ENCODE measurements around the gene MYH10. TPM values are rescaled to one million over a fixed set of nuclear protein-coding genes. Genes with fewer than 3 reads are reported as not detected.
A peak's percentile ranks its signal among the peaks of the same experiment; 100 is the strongest.

MYH10 gene
- total RNA-seq, 1 donor from 2014 or later = 244 TPM

DNA sequence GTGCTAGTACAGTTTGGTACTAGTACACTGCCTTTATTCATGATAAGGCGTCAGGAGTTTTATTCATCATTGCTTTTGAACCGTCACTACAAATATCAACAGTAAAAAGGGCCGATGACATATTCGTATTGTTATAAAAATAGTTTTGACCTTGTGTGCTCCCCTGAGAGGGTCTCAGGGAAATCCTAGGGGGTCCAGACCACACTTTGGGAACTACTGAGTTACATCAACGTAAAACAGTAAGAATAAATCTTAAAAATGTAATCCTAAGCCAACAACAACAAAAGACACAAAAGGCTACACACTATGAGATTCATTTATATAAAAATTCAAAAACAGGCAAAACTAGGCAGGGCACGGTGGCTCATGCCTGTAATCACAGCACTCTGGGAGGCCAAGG, 11.2 kb downstream of the MYH10 start:
- no peaks in the 10 kb centered on the region for H3K27me3 Mint-ChIP-seq
- H3K9me3 Mint-ChIP-seq (ENCODE audit: low read depth) = peaks cover 10% of the 10 kb centered on the region
- no peak overlapping the region for H3K27ac Mint-ChIP-seq
- peaks cover 22% of the 10 kb centered on the region for H3K4me1 Mint-ChIP-seq (ENCODE audit: low read depth)
- H3K36me3 Mint-ChIP-seq (ENCODE audit: insufficient read depth) = peaks cover 52% of the 10 kb centered on the region
- no peak overlapping the region for H3K4me3 Mint-ChIP-seq (ENCODE audit: low read depth)
- DNase-seq (ENCODE audit: low spot score, unreplicated experiment) = no peak
- TF ChIP-seq, protein P1, sequence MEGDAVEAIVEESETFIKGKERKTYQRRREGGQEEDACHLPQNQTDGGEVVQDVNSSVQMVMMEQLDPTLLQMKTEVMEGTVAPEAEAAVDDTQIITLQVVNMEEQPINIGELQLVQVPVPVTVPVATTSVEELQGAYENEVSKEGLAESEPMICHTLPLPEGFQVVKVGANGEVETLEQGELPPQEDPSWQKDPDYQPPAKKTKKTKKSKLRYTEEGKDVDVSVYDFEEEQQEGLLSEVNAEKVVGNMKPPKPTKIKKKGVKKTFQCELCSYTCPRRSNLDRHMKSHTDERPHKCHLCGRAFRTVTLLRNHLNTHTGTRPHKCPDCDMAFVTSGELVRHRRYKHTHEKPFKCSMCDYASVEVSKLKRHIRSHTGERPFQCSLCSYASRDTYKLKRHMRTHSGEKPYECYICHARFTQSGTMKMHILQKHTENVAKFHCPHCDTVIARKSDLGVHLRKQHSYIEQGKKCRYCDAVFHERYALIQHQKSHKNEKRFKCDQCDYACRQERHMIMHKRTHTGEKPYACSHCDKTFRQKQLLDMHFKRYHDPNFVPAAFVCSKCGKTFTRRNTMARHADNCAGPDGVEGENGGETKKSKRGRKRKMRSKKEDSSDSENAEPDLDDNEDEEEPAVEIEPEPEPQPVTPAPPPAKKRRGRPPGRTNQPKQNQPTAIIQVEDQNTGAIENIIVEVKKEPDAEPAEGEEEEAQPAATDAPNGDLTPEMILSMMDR (IDR thresholded peaks at IDR 0.05; ENCODE audit: unreplicated experiment) = no peak

DNA sequence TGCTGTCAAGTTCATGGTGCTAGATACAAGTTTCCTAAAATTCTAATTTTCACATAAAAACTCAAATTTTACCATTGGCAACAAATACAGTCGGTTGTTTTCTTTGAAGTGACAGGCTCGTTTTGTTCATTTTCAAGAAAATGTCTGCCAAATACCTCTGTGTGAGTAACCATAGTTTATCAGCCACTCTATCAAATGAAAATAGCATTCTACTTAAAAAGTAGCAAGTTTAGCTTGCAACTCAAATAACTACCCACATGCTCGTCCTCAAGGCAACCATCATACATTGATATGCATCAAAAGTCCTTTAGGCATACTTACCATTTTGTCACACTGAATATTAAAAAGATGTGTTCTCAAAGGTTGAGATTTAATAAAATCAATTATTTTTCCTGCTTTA, 11.7 kb downstream of the MYH10 start:
- peaks cover 10% of the 10 kb centered on the region for H3K9me3 Mint-ChIP-seq (ENCODE audit: low read depth)
- no peak overlapping the region for H3K4me3 Mint-ChIP-seq (ENCODE audit: low read depth)
- no peak for DNase-seq (ENCODE audit: low spot score, unreplicated experiment)
- H3K27me3 Mint-ChIP-seq = no peaks in the 10 kb centered on the region
- H3K36me3 Mint-ChIP-seq (ENCODE audit: insufficient read depth) = peaks cover 51% of the 10 kb centered on the region
- TF ChIP-seq, protein P1 (IDR thresholded peaks at IDR 0.05; ENCODE audit: unreplicated experiment) = no peak
- no peak overlapping the region for H3K27ac Mint-ChIP-seq
- peaks cover 20% of the 10 kb centered on the region for H3K4me1 Mint-ChIP-seq (ENCODE audit: low read depth)

DNA sequence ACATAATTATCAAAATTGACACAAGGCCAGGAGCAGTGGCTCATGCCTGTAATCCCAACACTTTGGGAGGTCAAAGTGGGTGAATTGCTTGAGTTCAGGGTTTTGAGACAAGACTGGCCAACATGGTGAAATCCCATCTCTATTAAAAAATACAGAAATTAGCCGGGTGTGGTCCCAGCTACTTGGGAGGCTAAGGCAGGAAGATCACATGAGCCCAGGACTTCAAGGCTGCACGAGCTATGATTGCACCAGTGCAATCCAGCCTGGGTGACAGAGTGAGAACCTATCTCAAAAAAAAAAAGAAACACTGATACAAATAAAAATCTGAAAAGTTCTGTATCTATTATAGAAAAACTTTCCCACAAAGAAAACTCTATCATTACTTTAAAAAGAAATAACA, 15.5 kb downstream of the MYH10 start:
- H3K36me3 Mint-ChIP-seq (ENCODE audit: insufficient read depth) = peaks cover 49% of the 10 kb centered on the region
- H3K27ac Mint-ChIP-seq = no peak overlapping the region
- no peaks in the 10 kb centered on the region for H3K27me3 Mint-ChIP-seq
- no peak overlapping the region for H3K4me3 Mint-ChIP-seq (ENCODE audit: low read depth)
- H3K9me3 Mint-ChIP-seq (ENCODE audit: low read depth) = peaks cover 22% of the 10 kb centered on the region
- peaks cover 4% of the 10 kb centered on the region for H3K4me1 Mint-ChIP-seq (ENCODE audit: low read depth)
- DNase-seq (ENCODE audit: low spot score, unreplicated experiment) = no peak
- TF ChIP-seq, protein P1 (IDR thresholded peaks at IDR 0.05; ENCODE audit: unreplicated experiment) = no peak

DNA sequence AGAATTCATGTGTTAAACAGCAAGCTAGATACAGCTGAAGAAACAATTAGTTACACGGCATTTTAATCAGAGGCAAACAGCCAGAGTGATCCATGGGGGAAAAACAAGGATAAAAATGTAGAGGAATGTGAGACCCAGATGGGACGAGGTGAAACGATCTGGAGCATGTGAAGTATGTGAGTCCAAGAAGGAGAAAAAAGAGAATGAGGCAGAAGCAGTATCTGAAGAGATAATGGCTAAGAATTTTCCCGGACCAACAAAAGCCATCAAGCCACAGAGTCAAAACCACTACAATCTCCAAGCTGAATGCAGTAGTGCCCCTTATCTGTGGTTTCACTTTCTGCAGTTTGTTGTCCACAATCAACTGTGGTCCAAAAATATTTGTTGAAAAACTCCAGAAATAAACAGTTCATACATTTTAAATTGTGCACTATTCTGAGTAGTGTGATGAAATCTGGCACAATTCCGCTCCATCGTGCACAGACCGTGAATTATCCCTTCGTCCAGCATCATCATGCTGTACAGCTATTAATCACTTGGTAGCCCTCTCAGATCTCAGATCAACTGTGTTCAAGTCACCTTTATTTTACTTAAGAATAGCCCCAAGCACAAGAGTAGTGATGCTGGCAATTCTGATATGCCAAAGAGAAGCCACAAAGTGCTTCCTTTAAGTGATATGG, 18.8 kb downstream of the MYH10 start:
- Mint-ChIP-seq H3K27ac (peak overlapping the region; percentile 1), H3K4me1 (ENCODE audit: low read depth) (peaks cover 18% of the 10 kb centered on the region), H3K36me3 (ENCODE audit: insufficient read depth) (peaks cover 37% of the 10 kb centered on the region), H3K4me3 (ENCODE audit: low read depth) (no peak overlapping the region), H3K9me3 (ENCODE audit: low read depth) (peaks cover 18% of the 10 kb centered on the region), H3K27me3 (no peaks in the 10 kb centered on the region)
- no peak for DNase-seq (ENCODE audit: low spot score, unreplicated experiment)
- TF ChIP-seq, protein P1 (IDR thresholded peaks at IDR 0.05; ENCODE audit: unreplicated experiment) = no peak

DNA sequence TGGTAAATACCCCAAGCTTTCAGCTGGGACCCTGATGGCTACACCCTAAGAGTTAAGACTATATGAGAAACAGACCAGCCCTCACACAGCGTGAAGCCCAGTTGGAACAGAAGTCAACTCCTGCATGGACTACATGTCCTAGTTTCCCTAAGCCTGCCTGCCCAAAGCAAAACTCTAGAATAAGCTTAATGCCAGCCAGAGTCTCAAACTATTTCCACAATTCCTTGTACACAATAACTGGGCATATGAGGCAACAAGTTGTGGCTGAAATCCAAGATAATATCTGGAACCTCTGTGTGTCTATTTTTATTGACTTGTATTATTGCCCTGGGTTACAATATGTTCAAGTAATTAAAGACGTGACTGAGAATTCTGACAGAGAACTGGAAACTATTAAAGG, 19.4 kb downstream of the MYH10 start:
- Mint-ChIP-seq H3K9me3 (ENCODE audit: low read depth) (peaks cover 15% of the 10 kb centered on the region), H3K27me3 (no peaks in the 10 kb centered on the region), H3K4me3 (ENCODE audit: low read depth) (no peak overlapping the region), H3K4me1 (ENCODE audit: low read depth) (peaks cover 24% of the 10 kb centered on the region), H3K27ac (peak overlapping the region; percentile 12), H3K36me3 (ENCODE audit: insufficient read depth) (peaks cover 35% of the 10 kb centered on the region)
- TF ChIP-seq, protein P1 (IDR thresholded peaks at IDR 0.05; ENCODE audit: unreplicated experiment) = no peak
- no peak for DNase-seq (ENCODE audit: low spot score, unreplicated experiment)
